Adipocyte (in vitro differentiated cells): ENCODE results near the gene GPR12.

Experiments used
- DNase-seq: peaks from one replicate; pipeline ENCODE4 v3.0.0-alpha.2; 2015; ENCODE audit warnings: low read depth
- H3K27me3 ChIP-seq: replicated peaks from 2 replicates; pipeline ENCODE4 v1.7.0; 2013; ENCODE audit warnings: mild to moderate bottlenecking, low read length, moderate library complexity; ENCODE audit not compliant: control insufficient read depth, insufficient read depth
- H3K36me3 ChIP-seq: 2 replicates; pipeline ENCODE4 v1.7.0; 2013; ENCODE audit warnings: low read length, mild to moderate bottlenecking, moderate library complexity; ENCODE audit not compliant: control insufficient read depth, insufficient read depth, severe bottlenecking
- H3K4me1 ChIP-seq: 2 replicates; pipeline ENCODE4 v1.7.0; 2013; ENCODE audit warnings: mild to moderate bottlenecking, low read length, moderate library complexity; ENCODE audit not compliant: control insufficient read depth, insufficient read depth
- H3K4me3 ChIP-seq: 2 replicates; pipeline ENCODE4 v1.7.0; 2013; ENCODE audit warnings: mild to moderate bottlenecking, low read length, moderate library complexity
- H3K9ac ChIP-seq: 2 replicates; pipeline ENCODE4 v1.7.0; 2013; ENCODE audit warnings: mild to moderate bottlenecking, low read length, moderate library complexity
- H3K9me3 ChIP-seq: 2 replicates; pipeline ENCODE4 v1.7.0; 2013; ENCODE audit warnings: mild to moderate bottlenecking, low read length, moderate library complexity; ENCODE audit not compliant: control insufficient read depth

GPR12 gene, protein sequence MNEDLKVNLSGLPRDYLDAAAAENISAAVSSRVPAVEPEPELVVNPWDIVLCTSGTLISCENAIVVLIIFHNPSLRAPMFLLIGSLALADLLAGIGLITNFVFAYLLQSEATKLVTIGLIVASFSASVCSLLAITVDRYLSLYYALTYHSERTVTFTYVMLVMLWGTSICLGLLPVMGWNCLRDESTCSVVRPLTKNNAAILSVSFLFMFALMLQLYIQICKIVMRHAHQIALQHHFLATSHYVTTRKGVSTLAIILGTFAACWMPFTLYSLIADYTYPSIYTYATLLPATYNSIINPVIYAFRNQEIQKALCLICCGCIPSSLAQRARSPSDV

DNA sequence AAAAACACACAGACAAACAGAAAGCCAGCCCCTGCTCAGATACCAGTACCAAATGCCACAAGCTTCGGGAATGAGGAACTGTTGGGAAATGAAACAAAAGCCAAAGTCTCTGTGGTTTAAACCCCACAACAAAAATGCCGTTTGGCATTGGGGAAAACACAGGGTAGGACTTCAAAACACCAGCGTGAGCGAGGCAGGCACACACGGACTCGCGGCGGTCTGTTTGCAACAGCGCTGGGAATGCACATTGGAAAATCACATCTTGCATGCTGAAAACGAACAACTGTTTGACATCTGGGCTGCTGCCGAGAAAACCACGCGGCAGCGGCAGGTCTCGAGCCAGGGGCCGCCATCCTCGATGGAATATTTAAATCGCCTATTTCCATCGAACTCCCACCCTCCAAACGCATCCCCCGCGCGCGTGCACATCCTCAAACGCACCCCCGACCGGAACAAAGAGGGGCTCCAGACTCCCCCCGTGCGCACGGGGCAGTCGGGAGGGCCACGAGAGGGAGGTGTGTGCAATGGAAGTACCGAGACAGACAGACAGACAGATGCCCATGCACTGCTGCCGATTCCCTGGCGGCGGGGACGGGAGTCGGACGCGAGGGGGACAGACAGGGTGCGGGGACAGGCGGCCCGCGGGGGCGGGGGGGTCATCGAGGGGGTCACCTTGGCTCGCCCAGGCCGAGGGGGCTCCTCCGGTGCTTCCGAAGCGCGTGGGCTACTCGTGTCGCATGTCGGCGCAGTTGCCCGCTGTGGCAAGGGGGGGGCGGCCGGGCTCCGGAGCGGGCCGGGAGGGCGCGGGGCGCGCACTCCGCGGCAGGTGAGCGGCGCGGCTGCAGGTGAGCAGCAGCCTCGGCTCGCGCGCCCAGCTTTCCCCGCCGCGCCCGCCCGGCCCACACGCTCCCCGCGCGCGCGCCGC is at the start of gene GPR12:
Gene GPR12 (minus strand): TSS at position 880 of the 925 bp plus-strand sequence. CDS start 959 bp downstream, outside the sequence.
- H3K9me3 ChIP-seq: peaks cover 5% of the 10 kb centered on the region
- H3K4me3 ChIP-seq: peak within 1 kb of the TSS; percentile 69
- no peaks in the 10 kb centered on the region for H3K36me3 ChIP-seq
- peaks cover 63% of the 10 kb centered on the region for H3K27me3 ChIP-seq
- no peaks in the 10 kb centered on the region for H3K4me1 ChIP-seq
- DNase-seq: peak; percentile 32
- H3K9ac ChIP-seq: no peak within 1 kb of the TSS

DNA sequence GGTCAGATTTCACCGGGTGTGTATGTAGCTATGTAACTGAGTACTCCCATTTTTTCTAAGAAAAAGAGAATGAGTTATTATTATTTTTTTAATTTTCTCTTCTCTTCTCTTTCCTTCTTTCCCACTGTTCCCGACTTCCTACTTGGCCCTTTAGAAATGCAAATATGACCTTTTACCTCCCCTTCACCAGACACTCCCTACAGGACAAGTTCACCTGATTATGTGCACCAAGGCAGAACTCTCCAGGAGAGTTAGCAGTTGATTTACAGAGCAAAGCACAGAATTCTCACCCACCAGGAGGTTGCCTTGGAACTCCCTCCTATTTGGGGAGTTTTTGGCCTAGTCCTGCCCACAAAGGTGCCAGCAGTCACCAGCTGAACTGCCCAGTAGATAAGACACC is 49.5 kb upstream of the GPR12 start:
- H3K9ac ChIP-seq: no peak overlapping the region
- H3K4me1 ChIP-seq: no peaks in the 10 kb centered on the region
- peaks cover 21% of the 10 kb centered on the region for H3K27me3 ChIP-seq
- H3K4me3 ChIP-seq: no peak overlapping the region
- DNase-seq: no peak
- H3K36me3 ChIP-seq: no peaks in the 10 kb centered on the region
- peaks cover 4% of the 10 kb centered on the region for H3K9me3 ChIP-seq

DNA sequence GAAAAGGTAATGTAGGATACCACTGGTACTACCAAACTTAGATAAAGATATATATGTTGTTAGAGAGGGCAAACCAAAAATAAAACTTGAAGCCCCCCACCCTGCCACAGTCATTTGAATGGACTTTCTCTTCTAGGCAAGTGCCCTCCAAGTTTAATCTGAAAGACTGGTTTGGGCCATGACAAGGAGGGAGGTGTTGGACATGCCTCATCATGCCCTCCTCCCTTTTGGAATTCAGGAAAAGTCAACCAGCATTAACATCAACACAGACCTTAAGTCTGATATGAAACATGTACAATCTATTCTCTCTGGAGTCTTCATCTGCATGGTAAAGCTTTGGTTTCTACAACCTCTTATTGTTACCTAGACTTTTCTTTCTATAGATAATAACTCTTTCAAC is 46.3 kb upstream of the GPR12 start:
- DNase-seq: no peak
- H3K4me3 ChIP-seq: no peak overlapping the region
- no peaks in the 10 kb centered on the region for H3K36me3 ChIP-seq
- H3K9ac ChIP-seq: no peak overlapping the region
- H3K4me1 ChIP-seq: no peaks in the 10 kb centered on the region
- peaks cover 7% of the 10 kb centered on the region for H3K9me3 ChIP-seq
- peaks cover 19% of the 10 kb centered on the region for H3K27me3 ChIP-seq

DNA sequence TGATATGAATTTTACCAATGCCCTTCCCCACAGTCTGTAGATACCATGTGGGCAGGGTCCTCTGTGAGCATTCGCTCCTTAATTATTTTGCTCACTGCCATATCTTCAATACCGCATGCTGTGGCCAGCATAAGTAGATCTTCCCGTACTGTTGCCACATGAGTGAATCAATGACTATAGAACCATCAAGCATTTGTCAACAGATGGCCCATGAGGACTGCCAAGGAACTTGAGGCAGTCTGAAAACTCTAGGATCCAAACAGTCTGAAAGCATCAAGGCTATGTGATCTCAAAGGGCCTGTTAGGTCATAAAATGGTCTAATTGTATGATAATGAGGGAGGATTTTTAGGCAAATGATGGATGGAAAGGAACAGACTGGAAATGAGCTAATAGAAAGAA is 27.4 kb upstream of the GPR12 start:
- Histone ChIP-seq H3K9ac (no peak overlapping the region), H3K9me3 (peaks cover under 1% of the 10 kb centered on the region), H3K36me3 (no peaks in the 10 kb centered on the region), H3K4me3 (no peak overlapping the region), H3K27me3 (peaks cover 51% of the 10 kb centered on the region), H3K4me1 (no peaks in the 10 kb centered on the region)
- DNase-seq: no peak

DNA sequence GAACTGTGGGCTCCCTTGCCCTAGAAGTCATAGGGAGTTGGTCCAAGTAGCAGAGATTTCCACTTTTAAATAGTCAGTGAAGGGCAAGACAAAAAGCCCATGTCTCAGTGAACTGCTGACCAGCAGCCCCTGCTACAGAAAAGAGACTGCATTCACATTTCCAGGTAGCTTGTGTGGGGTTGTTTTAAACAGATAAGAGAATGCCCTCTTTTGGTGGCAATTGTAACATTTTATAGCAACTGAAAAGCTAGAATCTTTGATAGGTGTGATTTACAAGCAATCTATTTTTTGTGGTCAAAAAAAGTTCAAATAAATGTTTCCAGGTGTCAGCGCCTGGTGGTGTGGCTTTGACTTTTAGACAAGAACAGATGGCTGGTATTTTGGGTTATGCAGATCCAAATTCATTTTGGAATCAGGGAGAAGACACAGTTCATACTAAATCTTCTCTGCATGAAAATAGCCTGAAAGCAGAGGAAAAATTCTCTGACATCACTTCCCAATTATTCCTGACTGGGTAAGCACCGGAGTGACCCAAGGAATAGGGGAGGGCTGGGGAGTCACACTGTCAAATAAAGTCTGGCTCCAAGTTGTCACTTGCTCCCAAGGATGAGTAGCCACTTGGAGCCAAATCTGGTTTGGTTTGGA is 26.2 kb upstream of the GPR12 start:
- H3K27me3 ChIP-seq: peaks cover 50% of the 10 kb centered on the region
- no peaks in the 10 kb centered on the region for H3K4me1 ChIP-seq
- no peak overlapping the region for H3K4me3 ChIP-seq
- DNase-seq: no peak
- no peaks in the 10 kb centered on the region for H3K36me3 ChIP-seq
- no peak overlapping the region for H3K9ac ChIP-seq
- H3K9me3 ChIP-seq: peaks cover 11% of the 10 kb centered on the region

DNA sequence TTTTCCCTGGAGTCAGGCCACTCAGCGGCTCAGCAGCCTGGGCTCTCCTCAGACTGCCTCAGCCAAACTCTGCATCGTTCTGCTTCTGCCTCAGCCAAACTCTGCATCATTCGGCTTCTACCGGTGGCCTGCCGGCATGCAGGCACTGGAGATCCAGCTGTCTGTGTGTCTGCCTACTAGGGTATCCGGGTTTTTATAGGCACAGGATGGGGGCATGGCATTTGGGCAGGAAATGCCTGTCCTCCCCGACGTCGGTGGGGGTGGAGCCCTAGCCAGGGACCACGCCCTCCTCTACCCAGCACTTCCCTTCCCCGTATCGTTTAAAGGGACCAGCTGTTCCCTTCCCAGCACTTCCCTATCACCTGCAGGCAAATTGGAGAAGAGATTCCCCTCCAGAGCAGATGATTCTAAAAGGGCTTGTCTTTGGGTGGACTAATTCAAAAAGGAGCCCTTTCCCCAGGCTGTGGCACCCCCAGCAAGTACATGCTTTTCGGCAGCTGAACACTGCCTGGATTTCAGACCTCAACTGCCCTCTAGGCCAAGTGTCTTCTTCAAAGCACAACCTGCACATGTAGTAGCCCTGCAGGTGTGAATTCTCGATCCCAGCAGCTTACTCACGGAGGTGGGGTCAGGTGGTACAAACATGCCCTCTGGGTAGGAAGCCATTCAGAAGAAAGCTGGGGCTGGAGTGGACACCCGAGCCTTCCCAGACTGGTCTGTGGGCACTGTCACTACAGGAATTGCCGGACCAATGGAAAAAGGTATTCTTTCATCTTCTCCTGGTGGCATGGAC is 25.4 kb upstream of the GPR12 start:
- H3K4me1 ChIP-seq: no peaks in the 10 kb centered on the region
- peaks cover 46% of the 10 kb centered on the region for H3K27me3 ChIP-seq
- H3K36me3 ChIP-seq: no peaks in the 10 kb centered on the region
- peaks cover 13% of the 10 kb centered on the region for H3K9me3 ChIP-seq
- no peak overlapping the region for H3K4me3 ChIP-seq
- DNase-seq: no peak
- H3K9ac ChIP-seq: no peak overlapping the region

DNA sequence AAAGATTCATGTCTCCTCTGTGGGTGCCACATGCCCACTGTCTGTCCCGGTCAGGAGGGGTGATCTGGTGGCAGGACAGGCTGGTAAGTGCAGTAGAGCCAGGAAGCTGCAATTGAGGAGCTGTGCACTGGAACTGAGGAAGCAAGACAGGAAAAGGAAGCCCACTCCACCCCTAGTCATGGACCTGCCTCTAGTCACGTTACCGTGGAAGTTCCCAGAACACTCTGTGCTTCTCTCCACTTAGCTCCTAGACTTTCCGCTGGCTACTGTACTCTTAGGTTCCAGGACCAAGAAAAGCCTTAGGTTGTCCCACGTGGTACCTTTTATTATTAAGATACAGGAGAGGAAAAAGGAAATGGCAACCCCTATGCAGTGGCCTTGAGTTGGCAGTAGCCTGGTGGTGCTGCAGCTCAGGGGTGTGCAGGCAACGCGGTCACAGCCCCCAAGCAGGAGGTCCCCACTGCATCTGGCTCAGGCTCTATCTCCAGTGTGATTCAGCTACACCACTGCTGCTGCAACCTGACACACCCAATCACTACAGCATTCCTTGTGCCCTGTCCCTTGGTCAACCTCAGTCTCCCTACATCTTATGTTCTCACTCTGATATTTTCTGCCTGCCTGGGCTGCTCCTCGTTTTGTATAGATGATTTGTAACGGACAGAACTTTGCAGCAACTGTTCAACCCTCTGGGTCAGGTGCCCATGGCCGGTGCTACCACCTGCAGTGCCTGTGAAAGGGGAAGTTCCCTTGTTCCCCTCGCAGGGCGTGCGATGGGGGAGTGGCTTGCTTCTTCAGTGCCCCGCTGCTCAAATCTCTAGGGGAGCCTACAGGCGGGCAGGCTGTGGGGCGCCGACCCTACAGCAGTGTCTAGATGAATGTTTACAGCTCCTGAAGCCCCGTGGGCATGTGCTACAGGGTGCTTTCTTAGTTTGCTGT is 24.4 kb upstream of the GPR12 start:
- H3K36me3 ChIP-seq: no peaks in the 10 kb centered on the region
- H3K9me3 ChIP-seq: peaks cover 13% of the 10 kb centered on the region
- H3K27me3 ChIP-seq: peaks cover 48% of the 10 kb centered on the region
- no peak for DNase-seq
- no peak overlapping the region for H3K4me3 ChIP-seq
- no peaks in the 10 kb centered on the region for H3K4me1 ChIP-seq
- H3K9ac ChIP-seq: no peak overlapping the region

DNA sequence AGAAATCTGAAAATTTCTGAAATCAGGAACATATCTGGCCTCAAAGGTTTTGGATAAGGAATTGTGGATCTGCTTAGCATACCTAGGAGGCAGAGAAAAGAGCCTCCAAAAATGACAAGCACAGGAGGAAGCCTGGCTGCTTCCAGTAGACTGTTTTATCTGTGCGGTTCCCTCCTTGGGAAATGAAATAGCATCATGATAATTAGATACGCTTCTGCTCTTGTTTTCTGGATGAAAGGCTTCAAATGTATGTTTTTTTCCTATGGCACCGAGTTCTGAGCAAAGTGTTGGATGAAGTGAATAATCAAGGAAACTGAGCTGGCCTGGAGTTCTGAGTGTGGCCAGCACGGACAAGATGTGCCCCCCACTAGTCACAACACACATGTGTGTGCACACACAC is 19.8 kb upstream of the GPR12 start:
- Histone ChIP-seq H3K36me3 (no peaks in the 10 kb centered on the region), H3K27me3 (peaks cover 17% of the 10 kb centered on the region), H3K4me3 (no peak overlapping the region), H3K9me3 (peaks cover 13% of the 10 kb centered on the region), H3K9ac (no peak overlapping the region), H3K4me1 (no peaks in the 10 kb centered on the region)
- DNase-seq: no peak

DNA sequence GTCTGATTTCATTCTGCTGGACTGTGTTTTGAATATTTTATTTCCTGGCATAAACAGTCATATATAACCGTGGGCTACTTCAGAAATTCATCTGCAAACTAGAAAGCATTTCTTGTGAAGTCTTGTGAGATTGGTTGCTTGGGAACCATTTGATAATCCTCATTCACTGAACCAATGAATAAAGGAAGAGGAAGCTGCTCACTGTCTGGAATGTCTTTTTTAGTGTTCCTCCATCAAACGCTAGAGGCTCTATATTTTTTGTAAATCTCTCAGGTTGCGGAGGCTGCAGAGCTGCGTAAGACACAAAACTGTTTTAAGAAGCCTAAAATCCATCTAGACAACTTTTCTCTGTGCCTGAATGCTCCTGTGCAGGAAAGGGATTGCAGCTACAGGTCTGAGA is 18.7 kb upstream of the GPR12 start:
- Histone ChIP-seq H3K9ac (no peak overlapping the region), H3K27me3 (peaks cover 10% of the 10 kb centered on the region), H3K36me3 (no peaks in the 10 kb centered on the region), H3K4me1 (no peaks in the 10 kb centered on the region), H3K9me3 (peaks cover 13% of the 10 kb centered on the region), H3K4me3 (no peak overlapping the region)
- DNase-seq: no peak

DNA sequence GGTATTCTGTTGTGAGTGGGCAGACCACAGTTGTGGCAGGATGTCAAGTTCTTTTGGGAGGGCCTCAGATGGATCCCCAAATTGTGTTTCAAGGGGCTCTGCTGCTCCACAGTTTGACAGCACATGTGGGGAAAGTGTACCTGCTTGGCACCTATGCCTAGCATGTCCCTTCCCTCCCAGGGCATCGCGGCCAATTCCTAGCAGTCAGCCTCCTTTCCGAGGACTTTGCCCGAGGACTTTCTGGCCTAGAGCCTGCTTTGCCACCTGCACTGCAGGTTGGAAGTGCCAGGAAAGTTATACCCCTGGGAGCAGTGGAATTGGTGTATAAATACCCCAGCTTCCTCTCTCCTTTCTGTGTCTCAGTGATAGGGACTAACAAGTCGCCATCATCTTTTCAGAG is 11.9 kb upstream of the GPR12 start:
- Histone ChIP-seq H3K36me3 (no peaks in the 10 kb centered on the region), H3K4me1 (no peaks in the 10 kb centered on the region), H3K9ac (no peak overlapping the region), H3K9me3 (no peaks in the 10 kb centered on the region), H3K27me3 (peaks cover 7% of the 10 kb centered on the region), H3K4me3 (no peak overlapping the region)
- DNase-seq: no peak
